GM12878 (cell line): Measurements from ENCODE around the gene TSPAN5. TPM values are rescaled to one million over a fixed set of nuclear protein-coding genes. Genes with fewer than 3 reads are reported as not detected.

Experiments used
- ATAC-seq: fragments of 200-7000 bp; cut with Tn5 transposase; 3 replicates; pipeline ENCODE4 v1.9.1; 2020; ENCODE audit warnings: mild to moderate bottlenecking, moderate library complexity
- BruUV-seq: library from RNA; stranded (reverse); fragments of 400-500 nt; replicated peaks from 2 replicates; lab custom pipeline; 2021; lab: Mats Ljungman, UMichigan
- CTCF ChIA-PET: fragments of 300-600 bp; sonication (Branson Sonifier 250); formaldehyde crosslinking; extraction: SDS; loops from one replicate; lab custom pipeline; 2021; ENCODE audit warnings: inconsistent platforms; lab: Yijun Ruan, JAX
- POLR2A ChIA-PET: fragments of 350-600 bp; formaldehyde crosslinking; extraction: SDS; loops from one replicate; lab custom pipeline; 2021; ENCODE audit warnings: inconsistent platforms; lab: Charles Lee
- RAD21 ChIA-PET: fragments of 300-600 bp; sonication (Branson Sonifier 250); formaldehyde crosslinking; loops from one replicate; lab custom pipeline; 2023; ENCODE audit warnings: antibody characterized with exemption; ENCODE audit not compliant: unreplicated experiment; lab: Charles Lee
- SMC1A ChIA-PET: fragments of 300-600 bp; sonication (Branson Sonifier 250); formaldehyde crosslinking; loops from one replicate; lab custom pipeline; 2023; ENCODE audit not compliant: unreplicated experiment, uncharacterized antibody; lab: Charles Lee
- DNase-seq: peaks from one replicate; pipeline ENCODE4 v3.0.0-alpha.2; 2011; ENCODE audit warnings: low read depth, low spot score
- FAIRE-seq: peaks from 3 replicates; lab custom pipeline; 2011; peaks lifted over from hg19 to GRCh38; lab: Jason Lieb, UNC
- H2AFZ ChIP-seq: 2 replicates; pipeline ENCODE4 v1.6.0; 2011; ENCODE audit warnings: low read depth, low read length, control low read depth; ENCODE audit not compliant: control insufficient read depth
- H3K27ac ChIP-seq: 2 replicates; pipeline ENCODE4 v1.5.1; 2011; ENCODE audit warnings: control low read depth; ENCODE audit not compliant: control insufficient read depth, insufficient read depth
- H3K27me3 ChIP-seq, 2 experiments: replicated peaks in 1 of 2; 2 replicates each; pipeline versions ENCODE4 v1.6.0 to v1.6.1; 2011; ENCODE audit warnings: low read length in 1 of 2; ENCODE audit not compliant: control insufficient read depth in 2 of 2, insufficient read depth in 2 of 2
- H3K36me3 ChIP-seq, 2 experiments: 2 replicates each; pipeline ENCODE4 v1.5.1; 2011; ENCODE audit warnings: low read length in 1 of 2; ENCODE audit not compliant: control insufficient read depth in 2 of 2, insufficient read depth in 2 of 2
- H3K4me1 ChIP-seq: 2 replicates; pipeline ENCODE4 v1.6.1; 2011; ENCODE audit warnings: mild to moderate bottlenecking, low read length, moderate library complexity, mixed read lengths; ENCODE audit not compliant: control insufficient read depth, insufficient read depth
- H3K4me2 ChIP-seq: 2 replicates; pipeline ENCODE4 v1.6.0; 2011; ENCODE audit warnings: control low read depth; ENCODE audit not compliant: control insufficient read depth, insufficient read depth
- H3K4me3 ChIP-seq: fragments of 200-600 bp; sonication (generic); 2 replicates; pipeline ENCODE4 v1.5.1; 2016
- H3K79me2 ChIP-seq: 2 replicates; pipeline ENCODE4 v1.6.0; 2011; ENCODE audit warnings: low read length; ENCODE audit not compliant: control insufficient read depth, insufficient read depth
- H3K9ac ChIP-seq: 2 replicates; pipeline ENCODE4 v1.8.0; 2011; ENCODE audit warnings: low read length, control low read depth, mixed read lengths; ENCODE audit not compliant: control insufficient read depth, insufficient read depth
- H3K9me3 ChIP-seq: replicated peaks from 3 replicates; pipeline ENCODE4 v1.5.1; 2011; ENCODE audit warnings: mild to moderate bottlenecking, low read length; ENCODE audit not compliant: control insufficient read depth, insufficient read depth
- H4K20me1 ChIP-seq: 2 replicates; pipeline ENCODE4 v1.6.0; 2011; ENCODE audit not compliant: control insufficient read depth, insufficient read depth
- CREB1 ChIP-seq: IDR thresholded peaks from 2 replicates; pipeline ENCODE4 v1.6.1; 2012; ENCODE audit warnings: low read depth, mild to moderate bottlenecking, inconsistent platforms
- EP300 ChIP-seq, 2 experiments: fragments of 150-350 bp in 1 of 2; IDR thresholded peaks; 2 replicates each; pipeline ENCODE4 v1.6.1; 2011 to 2012; ENCODE audit warnings: low read depth in 2 of 2, low read length in 2 of 2, borderline replicate concordance in 1 of 2, improper control_type of control experiment in 1 of 2, inconsistent platforms in 1 of 2; ENCODE audit not compliant: control insufficient read depth in 1 of 2
- IKZF2 ChIP-seq, 2 experiments: fragments of 450-650 bp; IDR thresholded peaks; 2 replicates each; pipeline ENCODE4 v1.6.1; 2017; ENCODE audit warnings: mild to moderate bottlenecking in 2 of 2, moderate library complexity in 2 of 2
- LARP7 ChIP-seq: fragments of 450-650 bp; IDR thresholded peaks from 2 replicates; pipeline ENCODE4 v1.6.1; 2017; ENCODE audit warnings: mild to moderate bottlenecking
- MYB ChIP-seq: fragments of 150-350 bp; IDR thresholded peaks from 2 replicates; pipeline ENCODE4 v1.6.1; 2014; ENCODE audit warnings: mild to moderate bottlenecking, low read depth, low read length, borderline replicate concordance
- NR2F1 ChIP-seq: fragments of 450-650 bp; conservative IDR thresholded peaks from 2 replicates; pipeline ENCODE4 v1.6.1; 2017; ENCODE audit warnings: mild to moderate bottlenecking
- POU2F2 ChIP-seq: IDR thresholded peaks from 3 replicates; pipeline ENCODE4 v1.6.1; 2011; ENCODE audit warnings: low read depth, mild to moderate bottlenecking, low read length, borderline replicate concordance
- RFX5 ChIP-seq: IDR thresholded peaks from 2 replicates; pipeline ENCODE4 v1.6.1; 2011; ENCODE audit warnings: low read depth, low read length, improper control_type of control experiment
- RUNX3 ChIP-seq: IDR thresholded peaks from 2 replicates; pipeline ENCODE4 v1.6.1; 2012; ENCODE audit warnings: low read length, inconsistent platforms
- SMAD1 ChIP-seq: fragments of 450-650 bp; IDR thresholded peaks from 2 replicates; pipeline ENCODE4 v1.6.1; 2018; ENCODE audit warnings: mild to moderate bottlenecking, low read depth; ENCODE audit not compliant: partially characterized antibody
- SUZ12 ChIP-seq: fragments of 200-600 bp; sonication (generic); IDR thresholded peaks from one replicate; pipeline ENCODE4 v1.6.1; 2018; ENCODE audit warnings: antibody characterized with exemption, mild to moderate bottlenecking; ENCODE audit not compliant: unreplicated experiment
- TBL1XR1 ChIP-seq: IDR thresholded peaks from 2 replicates; pipeline ENCODE4 v1.6.1; 2012; ENCODE audit warnings: low read depth, low read length, improper control_type of control experiment
- YY1 ChIP-seq: IDR thresholded peaks from 2 replicates; pipeline ENCODE4 v1.6.1; 2011; ENCODE audit warnings: low read depth, mild to moderate bottlenecking, low read length
- WGBS: methylation state at CpG from one replicate; pipeline ENCODE4 v1.1.6; 2016; ENCODE audit warnings: low lambda C conversion rate; ENCODE audit not compliant: insufficient replicate concordance, insufficient coverage; ENCODE audit errors: missing lambda C conversion rate; 5-methylcytosine and 5-hydroxymethylcytosine counted together
- in situ Hi-C: fragments of 300-500 bp; cut with MboI; formaldehyde crosslinking; loops from 9 replicates; pipeline ENCODE4 v1.14.3; 2018; ENCODE audit warnings: mixed read lengths
- intact Hi-C: fragments of 100-400 bp; cut with micrococcal nuclease; formaldehyde crosslinking; loops from one replicate; pipeline ENCODE4 v1.14.2; 2022; ENCODE audit not compliant: unreplicated experiment
- polyA plus RNA-seq, 11 experiments: library from polyadenylated mRNA; depleted of rRNA in 4 of 11; unstranded in 6 of 11; stranded (reverse) in 5 of 11; fragments of >200 nt; fragmentation: Nextera tagmentation in 4 of 11; fragmentation: Illumina TruSeq in 1 of 11; extraction: Ambion mirVana in 4 of 11; extraction: Trizol in 1 of 11; gene quantifications; 1 replicate in 1 of 11; 2 replicates in 10 of 11; pipeline versions ENCODE4 v1.2.1 to v1.2.3, GENCODE V29; 2011 to 2016; ENCODE audit warnings: inconsistent platforms in 2 of 11, missing spikeins in 2 of 11, low read depth in 1 of 11
- total RNA-seq, 4 experiments: library from RNA; depleted of rRNA in 3 of 4; stranded (reverse); fragments of >200 nt in 3 of 4; fragmentation: Illumina TruSeq in 1 of 4; extraction: Trizol in 1 of 4; gene quantifications; 2 replicates each; pipeline versions ENCODE4 v1.2.1 to v1.2.3, GENCODE V29; 2013 to 2021

The TSPAN5 gene
- total and polyA plus RNA-seq, 10 of the 15 experiments (the other 5 are each of a cell fraction or from before 2014, with no cell fraction given), result 0.09 to 8.2 (median 0.27) TPM

- Histone ChIP-seq H3K9ac (no peak overlapping the region), H4K20me1 (no peaks in the 10 kb centered on the region), H3K36me3 (no peaks in the 10 kb centered on the region), H3K27ac (no peak overlapping the region), H3K9me3 (no peaks in the 10 kb centered on the region), H3K4me2 (no peak overlapping the region), H3K4me3 (no peak overlapping the region), H2AFZ (no peak overlapping the region), H3K27me3 (no peaks in the 10 kb centered on the region; a peak in 1 of 4 replicates), H3K79me2 (no peaks in the 10 kb centered on the region), H3K4me1 (no peaks in the 10 kb centered on the region)
- FAIRE-seq, result no peak
- ChIA-PET POLR2A (no interaction called here), SMC1A (interaction anchor here (0.9 to 1.8 kb wide), 6 partner anchors 12 to 74 kb away, joined by 3 to 5 read pairs (median 3); no protein-coding TSS in a partner anchor), RAD21 (no interaction called here), CTCF (interaction anchor here (1.3 to 2.0 kb wide), 2 partner anchors 11 to 98 kb away, joined by 3 to 6 read pairs; no protein-coding TSS in a partner anchor)
- no peak for ATAC-seq
- in situ Hi-C loops, result no loop called here
- TF ChIP-seq MYB (no peak), CREB1 (no peak), POU2F2 (no peak), NR2F1 (no peak), SMAD1 (no peak)
- 27% methylated on average over 2 of the region's 2 CpGs for WGBS
- DNase-seq, result no peak
- intact Hi-C loops, result no loop called here
- no TSS peak for BruUV-seq
Observed at GRCh38 chr4:98542011-98542410, 116.4 kb downstream of the TSPAN5 start.

GRCh38 chr4:98540803-98541202 is 117.6 kb downstream of the TSPAN5 start:
- CTCF ChIA-PET, result no interaction called here
- FAIRE-seq, result no peak
- TF ChIP-seq RUNX3 (no peak), LARP7 (no peak), TBL1XR1 (no peak), RFX5 (no peak), SUZ12 (no peak), EP300 (IDR thresholded peaks at IDR 0.05; ENCODE audit: borderline replicate concordance in 1 of 2, control insufficient read depth in 1 of 2, low read depth in 2 of 2, low read length in 2 of 2) (no peak), IKZF2 (IDR thresholded peaks at IDR 0.05) (no peak), MYB (no peak), YY1 (no peak)
- no peak for DNase-seq
- H3K27me3 ChIP-seq, result no peaks in the 10 kb centered on the region; a peak in 1 of 4 replicates
- in situ Hi-C loops (no loop called here), intact Hi-C loops (no loop called here)
- 90% methylated on average over 4 of the region's 4 CpGs for WGBS
- ATAC-seq, result no peak
- H3K36me3 ChIP-seq, result no peaks in the 10 kb centered on the region
- H3K27ac ChIP-seq, result no peak overlapping the region
- no peak overlapping the region for H3K9ac ChIP-seq
- POLR2A ChIA-PET, result interaction anchor here (0.7 kb wide), 1 partner anchor 125 kb away, joined by 9 read pairs; no protein-coding TSS in a partner anchor
- no peaks in the 10 kb centered on the region for H3K9me3 ChIP-seq
- no peak overlapping the region for H3K4me3 ChIP-seq
- no peaks in the 10 kb centered on the region for H4K20me1 ChIP-seq
- SMC1A ChIA-PET, result interaction anchor here (1.1 kb wide), 1 partner anchor 135 kb away, joined by 3 read pairs; no protein-coding TSS in a partner anchor
- RAD21 ChIA-PET, result no interaction called here
- H3K4me1 ChIP-seq, result no peaks in the 10 kb centered on the region
- BruUV-seq, result no TSS peak
- H3K79me2 ChIP-seq, result no peaks in the 10 kb centered on the region
- no peak overlapping the region for H3K4me2 ChIP-seq
- no peak overlapping the region for H2AFZ ChIP-seq
